Peyer's patch (tissue), 4 donors: Measurements from ENCODE around the gene CD47.

ENCODE experiments used
- CTCF ChIP-seq, 6 experiments: fragments of 450-650 bp in 4 of 6; fragments of 200-600 bp in 2 of 6; sonication (generic) in 1 of 6; IDR thresholded peaks; one replicate each; pipeline ENCODE4 v1.5.1; 2017 to 2019; ENCODE audit warnings: antibody characterized with exemption in 6 of 6, mild to moderate bottlenecking in 3 of 6, moderate library complexity in 1 of 6
- POLR2A ChIP-seq, 2 donors: fragments of 450-650 bp; IDR thresholded peaks; one replicate each; pipeline ENCODE4 v1.5.1; 2017; ENCODE audit warnings: antibody characterized with exemption in 2 of 2, mild to moderate bottlenecking in 2 of 2, moderate library complexity in 2 of 2

GRCh38 chr3:108036984-108037741 lies 53.7 kb downstream of the CD47 start:
- TF ChIP-seq CTCF (IDR thresholded peaks at IDR 0.05) (no peak), POLR2A (IDR thresholded peaks at IDR 0.05) (no peak)
